K562 (cell line): ENCODE measurements around the gene HSD11B1L. TPM values are rescaled to one million over a fixed set of nuclear protein-coding genes. Genes with fewer than 3 reads are reported as not detected.
A peak's percentile ranks its signal among the peaks of the same experiment; 100 is the strongest.

Experiments used
- ETV1 ChIP-seq: fragments of 450-650 bp; conservative IDR thresholded peaks from 2 replicates; pipeline ENCODE4 v1.6.1; 2016; ENCODE audit warnings: missing genetic modification characterization, control low read depth, low read depth, missing compliant biosample characterization
- FOXA1 ChIP-seq: fragments of 450-650 bp; IDR thresholded peaks from 2 replicates; pipeline ENCODE4 v1.6.1; 2016; ENCODE audit warnings: mild to moderate bottlenecking, borderline replicate concordance
- KDM4B ChIP-seq, 2 experiments: fragments of 450-650 bp in 1 of 2; sonication (generic) in 1 of 2; IDR thresholded peaks; 2 replicates each; pipeline ENCODE4 v1.6.1; 2016 to 2017; ENCODE audit warnings: borderline replicate concordance in 2 of 2, antibody characterized with exemption in 1 of 2, low read depth in 1 of 2, mild to moderate bottlenecking in 1 of 2
- MCM3 ChIP-seq: fragments of 450-650 bp; IDR thresholded peaks from 2 replicates; pipeline ENCODE4 v1.6.1; 2016
- NCOA6 ChIP-seq: fragments of 450-650 bp; IDR thresholded peaks from 2 replicates; pipeline ENCODE4 v1.6.1; 2017; ENCODE audit warnings: mild to moderate bottlenecking
- TAF15 ChIP-seq: fragments of 200-400 bp; formaldehyde crosslinking; IDR thresholded peaks from 2 replicates; pipeline ENCODE4 v1.6.1; 2017; ENCODE audit warnings: mild to moderate bottlenecking, low read depth, low read length, moderate library complexity
- TRIM28 ChIP-seq: fragments of 450-650 bp; IDR thresholded peaks from 2 replicates; pipeline ENCODE4 v1.6.1; 2017
- ZBED1 ChIP-seq: IDR thresholded peaks from 2 replicates; pipeline ENCODE4 v1.6.1; 2014
- ZNF134 ChIP-seq: fragments of 250-450 bp; sonication (Bioruptor Pico); conservative IDR thresholded peaks from 2 replicates; pipeline ENCODE4 v1.4.0; 2020
- polyA plus RNA-seq, 8 experiments: library from polyadenylated mRNA; depleted of rRNA in 4 of 8; stranded (reverse) in 5 of 8; unstranded in 3 of 8; fragments of >200 nt; fragmentation: Nextera tagmentation in 2 of 8; fragmentation: Illumina TruSeq in 1 of 8; extraction: Ambion mirVana in 2 of 8; extraction: Trizol in 1 of 8; gene quantifications; 2 replicates each; pipeline versions ENCODE4 v1.2.1 to v1.2.3, GENCODE V29; 2011 to 2014; ENCODE audit warnings: inconsistent platforms in 1 of 8, missing spikeins in 1 of 8
- total RNA-seq, 7 experiments: library from RNA; depleted of rRNA in 6 of 7; stranded (reverse); fragments of >200 nt in 6 of 7; fragmentation: Illumina TruSeq in 2 of 7; extraction: Trizol in 2 of 7; gene quantifications; 2 replicates each; pipeline versions ENCODE4 v1.2.1 to v1.2.3, GENCODE V29; 2011 to 2021; ENCODE audit warnings: low replicate concordance in 1 of 7
- TF ChIP-seq, protein P1 (sequence below), 2 experiments: IDR thresholded peaks in 1 of 2; conservative IDR thresholded peaks in 1 of 2; 2 replicates each; pipeline ENCODE4 v1.6.1; 2016; ENCODE audit warnings: low read depth in 2 of 2, mild to moderate bottlenecking in 1 of 2, missing compliant biosample characterization in 1 of 2, missing genetic modification characterization in 1 of 2, moderate library complexity in 1 of 2
- TF ChIP-seq, protein P2 (sequence below): sonication (generic); formaldehyde crosslinking; IDR thresholded peaks from 2 replicates; pipeline ENCODE4 v1.8.0; 2022; ENCODE audit warnings: mild to moderate bottlenecking, low read depth, missing genetic modification reagents
- TF ChIP-seq, protein P3 (sequence below): fragments of 450-650 bp; IDR thresholded peaks from 2 replicates; pipeline ENCODE4 v1.6.1; 2016; ENCODE audit warnings: mild to moderate bottlenecking, moderate library complexity

Gene HSD11B1L
- total and polyA plus RNA-seq, 9 of the 15 experiments (the other 6 are each of a cell fraction or from before 2014, with no cell fraction given) = 0.31 to 7.7 (median 2.3) TPM

DNA sequence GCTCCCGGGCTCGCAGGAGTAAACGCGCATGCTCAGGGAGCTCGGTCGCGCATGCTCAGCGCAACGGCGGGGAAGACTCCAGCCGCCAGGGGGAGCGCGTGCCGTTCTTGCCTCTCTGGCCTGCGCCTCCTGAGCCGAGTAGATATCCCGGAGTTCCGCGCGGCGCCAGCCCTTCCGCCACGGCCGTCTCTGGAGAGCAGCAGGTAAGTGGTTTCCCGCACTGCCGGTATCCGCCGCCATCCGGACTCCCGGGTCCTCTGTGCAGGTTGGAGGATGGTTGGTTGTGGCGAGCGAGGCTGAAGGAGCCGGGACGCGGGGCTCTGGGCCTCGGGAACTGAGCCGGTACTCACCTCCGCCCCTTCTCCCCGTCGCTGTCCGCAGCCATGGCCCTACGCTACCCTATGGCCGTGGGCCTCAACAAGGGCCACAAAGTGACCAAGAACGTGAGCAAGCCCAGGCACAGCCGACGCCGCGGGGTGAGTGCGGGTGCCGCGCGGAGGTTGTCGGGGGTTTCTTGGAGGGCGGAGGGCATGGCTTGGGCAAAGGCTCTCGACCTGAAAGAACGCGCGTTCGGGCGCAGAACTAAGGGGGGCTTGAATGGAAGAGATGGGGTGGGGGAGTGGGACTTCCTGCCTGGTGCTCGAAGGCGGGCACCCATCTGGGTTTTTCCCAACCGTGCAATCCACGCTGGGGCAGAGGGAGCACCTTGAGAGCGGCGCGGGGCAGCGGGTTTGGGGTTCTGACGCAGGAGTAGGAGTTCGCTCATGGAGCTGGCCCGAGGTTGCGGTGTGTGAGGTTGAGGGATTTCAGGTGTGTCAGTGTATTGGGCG lies 9.5 kb downstream of the HSD11B1L start, which contains the start of gene RPL36 (continued):
- no peak for TF ChIP-seq MCM3
- no peak for TF ChIP-seq ZBED1
- no peak for TF ChIP-seq FOXA1
- TF ChIP-seq, protein P1, sequence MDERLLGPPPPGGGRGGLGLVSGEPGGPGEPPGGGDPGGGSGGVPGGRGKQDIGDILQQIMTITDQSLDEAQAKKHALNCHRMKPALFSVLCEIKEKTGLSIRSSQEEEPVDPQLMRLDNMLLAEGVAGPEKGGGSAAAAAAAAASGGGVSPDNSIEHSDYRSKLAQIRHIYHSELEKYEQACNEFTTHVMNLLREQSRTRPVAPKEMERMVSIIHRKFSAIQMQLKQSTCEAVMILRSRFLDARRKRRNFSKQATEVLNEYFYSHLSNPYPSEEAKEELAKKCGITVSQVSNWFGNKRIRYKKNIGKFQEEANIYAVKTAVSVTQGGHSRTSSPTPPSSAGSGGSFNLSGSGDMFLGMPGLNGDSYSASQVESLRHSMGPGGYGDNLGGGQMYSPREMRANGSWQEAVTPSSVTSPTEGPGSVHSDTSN (CRISPR knock-in tag; IDR thresholded peaks at IDR 0.05; ENCODE audit: low read depth) = no peak
- TF ChIP-seq, protein P1 (tag; conservative IDR thresholded peaks at IDR 0.05; ENCODE audit: low read depth) = no peak
- no peak for TF ChIP-seq NCOA6
- no peak for TF ChIP-seq TAF15
- TF ChIP-seq, protein P2, sequence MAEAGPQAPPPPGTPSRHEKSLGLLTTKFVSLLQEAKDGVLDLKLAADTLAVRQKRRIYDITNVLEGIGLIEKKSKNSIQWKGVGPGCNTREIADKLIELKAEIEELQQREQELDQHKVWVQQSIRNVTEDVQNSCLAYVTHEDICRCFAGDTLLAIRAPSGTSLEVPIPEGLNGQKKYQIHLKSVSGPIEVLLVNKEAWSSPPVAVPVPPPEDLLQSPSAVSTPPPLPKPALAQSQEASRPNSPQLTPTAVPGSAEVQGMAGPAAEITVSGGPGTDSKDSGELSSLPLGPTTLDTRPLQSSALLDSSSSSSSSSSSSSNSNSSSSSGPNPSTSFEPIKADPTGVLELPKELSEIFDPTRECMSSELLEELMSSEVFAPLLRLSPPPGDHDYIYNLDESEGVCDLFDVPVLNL (CRISPR knock-in tag) = no peak
- TF ChIP-seq, protein P3, sequence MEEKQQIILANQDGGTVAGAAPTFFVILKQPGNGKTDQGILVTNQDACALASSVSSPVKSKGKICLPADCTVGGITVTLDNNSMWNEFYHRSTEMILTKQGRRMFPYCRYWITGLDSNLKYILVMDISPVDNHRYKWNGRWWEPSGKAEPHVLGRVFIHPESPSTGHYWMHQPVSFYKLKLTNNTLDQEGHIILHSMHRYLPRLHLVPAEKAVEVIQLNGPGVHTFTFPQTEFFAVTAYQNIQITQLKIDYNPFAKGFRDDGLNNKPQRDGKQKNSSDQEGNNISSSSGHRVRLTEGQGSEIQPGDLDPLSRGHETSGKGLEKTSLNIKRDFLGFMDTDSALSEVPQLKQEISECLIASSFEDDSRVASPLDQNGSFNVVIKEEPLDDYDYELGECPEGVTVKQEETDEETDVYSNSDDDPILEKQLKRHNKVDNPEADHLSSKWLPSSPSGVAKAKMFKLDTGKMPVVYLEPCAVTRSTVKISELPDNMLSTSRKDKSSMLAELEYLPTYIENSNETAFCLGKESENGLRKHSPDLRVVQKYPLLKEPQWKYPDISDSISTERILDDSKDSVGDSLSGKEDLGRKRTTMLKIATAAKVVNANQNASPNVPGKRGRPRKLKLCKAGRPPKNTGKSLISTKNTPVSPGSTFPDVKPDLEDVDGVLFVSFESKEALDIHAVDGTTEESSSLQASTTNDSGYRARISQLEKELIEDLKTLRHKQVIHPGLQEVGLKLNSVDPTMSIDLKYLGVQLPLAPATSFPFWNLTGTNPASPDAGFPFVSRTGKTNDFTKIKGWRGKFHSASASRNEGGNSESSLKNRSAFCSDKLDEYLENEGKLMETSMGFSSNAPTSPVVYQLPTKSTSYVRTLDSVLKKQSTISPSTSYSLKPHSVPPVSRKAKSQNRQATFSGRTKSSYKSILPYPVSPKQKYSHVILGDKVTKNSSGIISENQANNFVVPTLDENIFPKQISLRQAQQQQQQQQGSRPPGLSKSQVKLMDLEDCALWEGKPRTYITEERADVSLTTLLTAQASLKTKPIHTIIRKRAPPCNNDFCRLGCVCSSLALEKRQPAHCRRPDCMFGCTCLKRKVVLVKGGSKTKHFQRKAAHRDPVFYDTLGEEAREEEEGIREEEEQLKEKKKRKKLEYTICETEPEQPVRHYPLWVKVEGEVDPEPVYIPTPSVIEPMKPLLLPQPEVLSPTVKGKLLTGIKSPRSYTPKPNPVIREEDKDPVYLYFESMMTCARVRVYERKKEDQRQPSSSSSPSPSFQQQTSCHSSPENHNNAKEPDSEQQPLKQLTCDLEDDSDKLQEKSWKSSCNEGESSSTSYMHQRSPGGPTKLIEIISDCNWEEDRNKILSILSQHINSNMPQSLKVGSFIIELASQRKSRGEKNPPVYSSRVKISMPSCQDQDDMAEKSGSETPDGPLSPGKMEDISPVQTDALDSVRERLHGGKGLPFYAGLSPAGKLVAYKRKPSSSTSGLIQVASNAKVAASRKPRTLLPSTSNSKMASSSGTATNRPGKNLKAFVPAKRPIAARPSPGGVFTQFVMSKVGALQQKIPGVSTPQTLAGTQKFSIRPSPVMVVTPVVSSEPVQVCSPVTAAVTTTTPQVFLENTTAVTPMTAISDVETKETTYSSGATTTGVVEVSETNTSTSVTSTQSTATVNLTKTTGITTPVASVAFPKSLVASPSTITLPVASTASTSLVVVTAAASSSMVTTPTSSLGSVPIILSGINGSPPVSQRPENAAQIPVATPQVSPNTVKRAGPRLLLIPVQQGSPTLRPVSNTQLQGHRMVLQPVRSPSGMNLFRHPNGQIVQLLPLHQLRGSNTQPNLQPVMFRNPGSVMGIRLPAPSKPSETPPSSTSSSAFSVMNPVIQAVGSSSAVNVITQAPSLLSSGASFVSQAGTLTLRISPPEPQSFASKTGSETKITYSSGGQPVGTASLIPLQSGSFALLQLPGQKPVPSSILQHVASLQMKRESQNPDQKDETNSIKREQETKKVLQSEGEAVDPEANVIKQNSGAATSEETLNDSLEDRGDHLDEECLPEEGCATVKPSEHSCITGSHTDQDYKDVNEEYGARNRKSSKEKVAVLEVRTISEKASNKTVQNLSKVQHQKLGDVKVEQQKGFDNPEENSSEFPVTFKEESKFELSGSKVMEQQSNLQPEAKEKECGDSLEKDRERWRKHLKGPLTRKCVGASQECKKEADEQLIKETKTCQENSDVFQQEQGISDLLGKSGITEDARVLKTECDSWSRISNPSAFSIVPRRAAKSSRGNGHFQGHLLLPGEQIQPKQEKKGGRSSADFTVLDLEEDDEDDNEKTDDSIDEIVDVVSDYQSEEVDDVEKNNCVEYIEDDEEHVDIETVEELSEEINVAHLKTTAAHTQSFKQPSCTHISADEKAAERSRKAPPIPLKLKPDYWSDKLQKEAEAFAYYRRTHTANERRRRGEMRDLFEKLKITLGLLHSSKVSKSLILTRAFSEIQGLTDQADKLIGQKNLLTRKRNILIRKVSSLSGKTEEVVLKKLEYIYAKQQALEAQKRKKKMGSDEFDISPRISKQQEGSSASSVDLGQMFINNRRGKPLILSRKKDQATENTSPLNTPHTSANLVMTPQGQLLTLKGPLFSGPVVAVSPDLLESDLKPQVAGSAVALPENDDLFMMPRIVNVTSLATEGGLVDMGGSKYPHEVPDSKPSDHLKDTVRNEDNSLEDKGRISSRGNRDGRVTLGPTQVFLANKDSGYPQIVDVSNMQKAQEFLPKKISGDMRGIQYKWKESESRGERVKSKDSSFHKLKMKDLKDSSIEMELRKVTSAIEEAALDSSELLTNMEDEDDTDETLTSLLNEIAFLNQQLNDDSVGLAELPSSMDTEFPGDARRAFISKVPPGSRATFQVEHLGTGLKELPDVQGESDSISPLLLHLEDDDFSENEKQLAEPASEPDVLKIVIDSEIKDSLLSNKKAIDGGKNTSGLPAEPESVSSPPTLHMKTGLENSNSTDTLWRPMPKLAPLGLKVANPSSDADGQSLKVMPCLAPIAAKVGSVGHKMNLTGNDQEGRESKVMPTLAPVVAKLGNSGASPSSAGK = peak; percentile 61; the same call in 1 of the 2 replicates
- TF ChIP-seq ZNF134 (CRISPR knock-in tag) = no peak
- TF ChIP-seq ETV1 = peak; percentile 69
- TF ChIP-seq KDM4B (IDR thresholded peaks at IDR 0.05; ENCODE audit: borderline replicate concordance in 2 of 2, low read depth in 1 of 2) = no peak
- TF ChIP-seq TRIM28 = peak; percentile 63
